SK-N-MC (cell line): ENCODE results near the gene ZNRF3.

Source experiments
- EZH2 ChIP-seq: fragments of 200-600 bp; sonication (generic); IDR thresholded peaks from one replicate; pipeline ENCODE4 v1.6.1; 2017; ENCODE audit warnings: antibody characterized with exemption
- POLR2AphosphoS5 ChIP-seq: IDR thresholded peaks from 2 replicates; pipeline ENCODE4 v1.6.1; 2012; ENCODE audit warnings: mild to moderate bottlenecking, low read depth, low read length, borderline replicate concordance

GRCh38 chr22:28887725-28888459 lies 4.5 kb downstream of the ZNRF3 start:
- no peak for TF ChIP-seq POLR2AphosphoS5
- no peak for TF ChIP-seq EZH2
